Chondrocyte (in vitro differentiated cells): Measurements from ENCODE around the gene FBXO34. TPM values are rescaled to one million over a fixed set of nuclear protein-coding genes. Genes with fewer than 3 reads are reported as not detected.
"Not testable (repeated sequence)": the region's sequence is repeated elsewhere in the genome, so short reads cannot be mapped to it uniquely, and the experiment has no call there.

ENCODE experiments used
- DNase-seq: peaks from one replicate; pipeline ENCODE4 v3.0.0; 2021; ENCODE audit warnings: mixed read lengths, low spot score
- H3K27ac Mint-ChIP-seq: one replicate; pipeline ENCODE4 v1.8.0; 2021; ENCODE audit warnings: mild to moderate bottlenecking, moderate library complexity, mixed read lengths; ENCODE audit not compliant: unreplicated experiment
- H3K27me3 Mint-ChIP-seq: 2 replicates; pipeline ENCODE4 v1.8.0; 2021; ENCODE audit warnings: low read depth, mixed read lengths
- H3K36me3 Mint-ChIP-seq: 2 replicates; pipeline ENCODE4 v1.8.0; 2021; ENCODE audit warnings: low read depth, mixed read lengths
- H3K4me1 Mint-ChIP-seq: 2 replicates; pipeline ENCODE4 v1.8.0; 2021; ENCODE audit warnings: low read depth, mild to moderate bottlenecking, mixed read lengths
- H3K4me3 Mint-ChIP-seq: one replicate; pipeline ENCODE4 v1.8.0; 2021; ENCODE audit warnings: mild to moderate bottlenecking, moderate library complexity, mixed read lengths; ENCODE audit not compliant: unreplicated experiment
- H3K9me3 Mint-ChIP-seq: 2 replicates; pipeline ENCODE4 v1.8.0; 2021; ENCODE audit warnings: low read depth, mixed read lengths
- CTCF ChIP-seq: fragments of 200-600 bp; sonication (generic); IDR thresholded peaks from 2 replicates; pipeline ENCODE4 v1.5.0; 2021; ENCODE audit warnings: antibody characterized with exemption, mild to moderate bottlenecking, moderate library complexity
- total RNA-seq: library from RNA; stranded (reverse); gene quantifications from 3 replicates; pipeline ENCODE4 v1.2.1, GENCODE V29; 2021

The FBXO34 gene
- total RNA-seq, 1 donor from 2014 or later: 18.9 TPM

- H3K36me3 Mint-ChIP-seq: peaks cover 25% of the 10 kb centered on the region
- no peak for DNase-seq
- no peaks in the 10 kb centered on the region for H3K27me3 Mint-ChIP-seq
- TF ChIP-seq CTCF: no peak
- H3K4me1 Mint-ChIP-seq: peaks cover 13% of the 10 kb centered on the region
- no peak overlapping the region for H3K27ac Mint-ChIP-seq
- no peak overlapping the region for H3K4me3 Mint-ChIP-seq
- H3K9me3 Mint-ChIP-seq: no peaks in the 10 kb centered on the region
Measured at GRCh38 chr14:55381561-55381960, 110.3 kb downstream of the FBXO34 start.

- Mint-ChIP-seq H3K4me1 (peaks cover 13% of the 10 kb centered on the region), H3K9me3 (no peaks in the 10 kb centered on the region), H3K27ac (peak overlapping the region; percentile 49), H3K4me3 (no peak overlapping the region), H3K36me3 (peaks cover 24% of the 10 kb centered on the region), H3K27me3 (no peaks in the 10 kb centered on the region)
- TF ChIP-seq CTCF: no peak
- DNase-seq: no peak
Measured at GRCh38 chr14:55382483-55382882, 111.3 kb downstream of the FBXO34 start.

- H3K9me3 Mint-ChIP-seq, DNase-seq, H3K27me3 Mint-ChIP-seq, H3K4me3 Mint-ChIP-seq: not testable (repeated sequence)
- Mint-ChIP-seq H3K36me3 (peaks cover 25% of the 10 kb centered on the region), H3K27ac (peak overlapping the region; percentile 80), H3K4me1 (peaks cover 13% of the 10 kb centered on the region)
Measured at GRCh38 chr14:55383056-55383466, 111.8 kb downstream of the FBXO34 start.

- peaks cover 14% of the 10 kb centered on the region for H3K4me1 Mint-ChIP-seq
- TF ChIP-seq CTCF: no peak
- H3K27ac Mint-ChIP-seq: peak overlapping the region; percentile 80
- no peaks in the 10 kb centered on the region for H3K27me3 Mint-ChIP-seq
- no peaks in the 10 kb centered on the region for H3K9me3 Mint-ChIP-seq
- no peak for DNase-seq
- H3K36me3 Mint-ChIP-seq: peaks cover 26% of the 10 kb centered on the region
- H3K4me3 Mint-ChIP-seq: no peak overlapping the region
Measured at GRCh38 chr14:55383541-55384140, 112.4 kb downstream of the FBXO34 start.

- no peak for TF ChIP-seq CTCF
- Mint-ChIP-seq H3K27ac (no peak overlapping the region), H3K4me1 (peaks cover 23% of the 10 kb centered on the region)
Measured at GRCh38 chr14:55384536-55384935, 113.3 kb downstream of the FBXO34 start.

More at GRCh38 chr14:55384536-55384935, 113.3 kb downstream of the FBXO34 start:
- Mint-ChIP-seq H3K27me3 (no peaks in the 10 kb centered on the region), H3K4me3 (no peak overlapping the region), H3K36me3 (peaks cover 28% of the 10 kb centered on the region), H3K9me3 (no peaks in the 10 kb centered on the region)
- DNase-seq: no peak
